Neural cell (in vitro differentiated cells): ENCODE results near the gene ADK. TPM values are rescaled to one million over a fixed set of nuclear protein-coding genes. Genes with fewer than 3 reads are reported as not detected.
A peak's percentile ranks its signal among the peaks of the same experiment; 100 is the strongest.

Experiments used
- H2AFZ ChIP-seq: fragments of 200-600, 300-800 bp; sonication (generic), shearing (Covaris generic); 2 replicates; pipeline ENCODE4 v1.6.0; 2014; ENCODE audit warnings: low read depth, mild to moderate bottlenecking, antibody characterized with exemption, low read length, moderate library complexity
- H3F3A ChIP-seq: fragments of 200-600 bp; shearing (Covaris generic); 2 replicates; pipeline ENCODE4 v1.6.1; 2016; ENCODE audit warnings: mild to moderate bottlenecking, moderate library complexity, mixed read lengths, antibody characterized with exemption, low read length; ENCODE audit not compliant: insufficient read depth, poor library complexity, severe bottlenecking
- H3K27ac ChIP-seq: fragments of 200-600, 300-800 bp; sonication (generic), shearing (Covaris generic); 2 replicates; pipeline ENCODE4 v1.5.1; 2014; ENCODE audit warnings: mild to moderate bottlenecking, low read length, moderate library complexity
- H3K27me3 ChIP-seq: fragments of 300-800, 200-600 bp; sonication (generic), shearing (Covaris generic); 2 replicates; pipeline ENCODE4 v1.6.0; 2014; ENCODE audit warnings: mild to moderate bottlenecking, low read depth, low read length, moderate library complexity; ENCODE audit not compliant: insufficient read depth
- H3K36me3 ChIP-seq: fragments of 300-800, 200-600 bp; sonication (generic), shearing (Covaris generic); 2 replicates; pipeline ENCODE4 v1.5.1; 2014; ENCODE audit warnings: mild to moderate bottlenecking, antibody characterized with exemption, low read length, moderate library complexity; ENCODE audit not compliant: insufficient read depth
- H3K4me2 ChIP-seq: fragments of 300-800, 200-600 bp; sonication (generic), shearing (Covaris generic); 2 replicates; pipeline ENCODE4 v1.6.0; 2014; ENCODE audit warnings: mild to moderate bottlenecking, low read length
- H3K4me3 ChIP-seq: fragments of 300-800, 200-600 bp; sonication (generic), shearing (Covaris generic); 2 replicates; pipeline ENCODE4 v1.5.1; 2014; ENCODE audit warnings: mild to moderate bottlenecking, low read length, moderate library complexity
- H3K79me2 ChIP-seq: fragments of 200-600 bp; shearing (Covaris generic); replicated peaks from 2 replicates; pipeline ENCODE4 v1.6.0; 2014; ENCODE audit warnings: mild to moderate bottlenecking, low read length, moderate library complexity; ENCODE audit not compliant: insufficient read depth
- H3K9ac ChIP-seq: fragments of 300-800, 200-600 bp; sonication (generic), shearing (Covaris generic); 2 replicates; pipeline ENCODE4 v1.6.1; 2016; ENCODE audit warnings: mild to moderate bottlenecking, low read length, mixed read lengths
- H3K9me2 ChIP-seq: fragments of 200-600 bp; shearing (Covaris generic); 2 replicates; pipeline ENCODE4 v1.6.1; 2016; ENCODE audit warnings: mild to moderate bottlenecking, low read length, mixed read lengths; ENCODE audit not compliant: insufficient read depth
- H3K9me3 ChIP-seq: fragments of 200-600, 300-800 bp; sonication (generic), shearing (Covaris generic); 2 replicates; pipeline ENCODE4 v1.6.1; 2016; ENCODE audit warnings: mild to moderate bottlenecking, mixed run types, low read length, moderate library complexity, mixed read lengths
- H4K20me1 ChIP-seq: fragments of 200-600 bp; shearing (Covaris generic); 2 replicates; pipeline ENCODE4 v1.6.1; 2016; ENCODE audit warnings: mild to moderate bottlenecking, mixed run types; ENCODE audit not compliant: insufficient read depth
- EZH2 ChIP-seq: fragments of 200-600, 300-800 bp; shearing (Covaris generic), sonication (generic); IDR thresholded peaks from 2 replicates; pipeline ENCODE4 v1.6.1; 2014; ENCODE audit warnings: antibody characterized with exemption, low read length, borderline replicate concordance, mild to moderate bottlenecking; ENCODE audit not compliant: insufficient read depth, poor library complexity, severe bottlenecking
- MXI1 ChIP-seq: fragments of 450-650 bp; conservative IDR thresholded peaks from 2 replicates; pipeline ENCODE4 v1.6.1; 2014; ENCODE audit warnings: antibody characterized with exemption, mild to moderate bottlenecking; ENCODE audit not compliant: poor library complexity, severe bottlenecking
- RAD21 ChIP-seq: fragments of 450-650 bp; conservative IDR thresholded peaks from 2 replicates; pipeline ENCODE4 v1.6.1; 2014; ENCODE audit warnings: antibody characterized with exemption, mild to moderate bottlenecking, moderate library complexity
- SMC3 ChIP-seq: fragments of 450-650 bp; conservative IDR thresholded peaks from 2 replicates; pipeline ENCODE4 v1.6.1; 2014; ENCODE audit warnings: antibody characterized with exemption, mild to moderate bottlenecking, moderate library complexity; ENCODE audit not compliant: poor library complexity
- polyA plus RNA-seq: library from polyadenylated mRNA; depleted of rRNA; stranded (reverse); fragments of >200 nt; gene quantifications from 2 replicates; pipeline ENCODE4 v1.2.3, GENCODE V29; 2014
- TF ChIP-seq, protein P1 (sequence below): IDR thresholded peaks from 2 replicates; pipeline ENCODE4 v1.6.1; 2012; ENCODE audit warnings: borderline replicate concordance
- TF ChIP-seq, protein P2 (sequence below): fragments of 450-650 bp; IDR thresholded peaks from 2 replicates; pipeline ENCODE4 v1.5.1; 2014; ENCODE audit warnings: antibody characterized with exemption, mild to moderate bottlenecking, moderate library complexity; ENCODE audit not compliant: poor library complexity, severe bottlenecking

ADK gene
- polyA plus RNA-seq, 1 donor from 2014 or later = 19.5 TPM

DNA sequence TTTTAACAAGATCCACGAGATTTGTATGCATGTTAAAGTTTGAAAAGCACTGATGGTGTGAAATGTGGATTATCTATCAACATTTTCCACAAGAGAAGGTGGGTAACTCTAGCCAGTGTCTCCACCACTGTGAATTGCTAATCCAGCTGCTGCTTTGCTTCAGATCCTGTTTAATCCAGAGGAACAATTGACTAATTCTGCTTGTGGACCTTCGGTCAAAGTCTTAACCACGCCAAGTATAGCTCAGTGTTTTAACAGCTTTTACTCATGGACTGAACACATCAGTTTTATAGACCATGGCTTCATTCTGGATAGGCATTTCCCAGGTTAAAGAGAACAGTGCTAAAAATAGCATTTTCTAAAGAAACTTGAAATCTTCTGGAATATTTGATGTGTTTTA, 23.5 kb downstream of the ADK start:
- Histone ChIP-seq H3K79me2 (no peaks in the 10 kb centered on the region), H3K4me2 (no peak overlapping the region), H4K20me1 (no peaks in the 10 kb centered on the region), H3K9me2 (no peaks in the 10 kb centered on the region), H3K9me3 (no peaks in the 10 kb centered on the region), H3K36me3 (no peaks in the 10 kb centered on the region), H2AFZ (no peak overlapping the region), H3F3A (peaks cover 3% of the 10 kb centered on the region), H3K4me3 (no peak overlapping the region), H3K9ac (no peak overlapping the region), H3K27ac (no peak overlapping the region), H3K27me3 (no peaks in the 10 kb centered on the region)
- TF ChIP-seq, protein P1, sequence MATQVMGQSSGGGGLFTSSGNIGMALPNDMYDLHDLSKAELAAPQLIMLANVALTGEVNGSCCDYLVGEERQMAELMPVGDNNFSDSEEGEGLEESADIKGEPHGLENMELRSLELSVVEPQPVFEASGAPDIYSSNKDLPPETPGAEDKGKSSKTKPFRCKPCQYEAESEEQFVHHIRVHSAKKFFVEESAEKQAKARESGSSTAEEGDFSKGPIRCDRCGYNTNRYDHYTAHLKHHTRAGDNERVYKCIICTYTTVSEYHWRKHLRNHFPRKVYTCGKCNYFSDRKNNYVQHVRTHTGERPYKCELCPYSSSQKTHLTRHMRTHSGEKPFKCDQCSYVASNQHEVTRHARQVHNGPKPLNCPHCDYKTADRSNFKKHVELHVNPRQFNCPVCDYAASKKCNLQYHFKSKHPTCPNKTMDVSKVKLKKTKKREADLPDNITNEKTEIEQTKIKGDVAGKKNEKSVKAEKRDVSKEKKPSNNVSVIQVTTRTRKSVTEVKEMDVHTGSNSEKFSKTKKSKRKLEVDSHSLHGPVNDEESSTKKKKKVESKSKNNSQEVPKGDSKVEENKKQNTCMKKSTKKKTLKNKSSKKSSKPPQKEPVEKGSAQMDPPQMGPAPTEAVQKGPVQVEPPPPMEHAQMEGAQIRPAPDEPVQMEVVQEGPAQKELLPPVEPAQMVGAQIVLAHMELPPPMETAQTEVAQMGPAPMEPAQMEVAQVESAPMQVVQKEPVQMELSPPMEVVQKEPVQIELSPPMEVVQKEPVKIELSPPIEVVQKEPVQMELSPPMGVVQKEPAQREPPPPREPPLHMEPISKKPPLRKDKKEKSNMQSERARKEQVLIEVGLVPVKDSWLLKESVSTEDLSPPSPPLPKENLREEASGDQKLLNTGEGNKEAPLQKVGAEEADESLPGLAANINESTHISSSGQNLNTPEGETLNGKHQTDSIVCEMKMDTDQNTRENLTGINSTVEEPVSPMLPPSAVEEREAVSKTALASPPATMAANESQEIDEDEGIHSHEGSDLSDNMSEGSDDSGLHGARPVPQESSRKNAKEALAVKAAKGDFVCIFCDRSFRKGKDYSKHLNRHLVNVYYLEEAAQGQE = no peak
- TF ChIP-seq MXI1 (no peak), SMC3 (no peak)
- TF ChIP-seq, protein P2, sequence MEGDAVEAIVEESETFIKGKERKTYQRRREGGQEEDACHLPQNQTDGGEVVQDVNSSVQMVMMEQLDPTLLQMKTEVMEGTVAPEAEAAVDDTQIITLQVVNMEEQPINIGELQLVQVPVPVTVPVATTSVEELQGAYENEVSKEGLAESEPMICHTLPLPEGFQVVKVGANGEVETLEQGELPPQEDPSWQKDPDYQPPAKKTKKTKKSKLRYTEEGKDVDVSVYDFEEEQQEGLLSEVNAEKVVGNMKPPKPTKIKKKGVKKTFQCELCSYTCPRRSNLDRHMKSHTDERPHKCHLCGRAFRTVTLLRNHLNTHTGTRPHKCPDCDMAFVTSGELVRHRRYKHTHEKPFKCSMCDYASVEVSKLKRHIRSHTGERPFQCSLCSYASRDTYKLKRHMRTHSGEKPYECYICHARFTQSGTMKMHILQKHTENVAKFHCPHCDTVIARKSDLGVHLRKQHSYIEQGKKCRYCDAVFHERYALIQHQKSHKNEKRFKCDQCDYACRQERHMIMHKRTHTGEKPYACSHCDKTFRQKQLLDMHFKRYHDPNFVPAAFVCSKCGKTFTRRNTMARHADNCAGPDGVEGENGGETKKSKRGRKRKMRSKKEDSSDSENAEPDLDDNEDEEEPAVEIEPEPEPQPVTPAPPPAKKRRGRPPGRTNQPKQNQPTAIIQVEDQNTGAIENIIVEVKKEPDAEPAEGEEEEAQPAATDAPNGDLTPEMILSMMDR = no peak

DNA sequence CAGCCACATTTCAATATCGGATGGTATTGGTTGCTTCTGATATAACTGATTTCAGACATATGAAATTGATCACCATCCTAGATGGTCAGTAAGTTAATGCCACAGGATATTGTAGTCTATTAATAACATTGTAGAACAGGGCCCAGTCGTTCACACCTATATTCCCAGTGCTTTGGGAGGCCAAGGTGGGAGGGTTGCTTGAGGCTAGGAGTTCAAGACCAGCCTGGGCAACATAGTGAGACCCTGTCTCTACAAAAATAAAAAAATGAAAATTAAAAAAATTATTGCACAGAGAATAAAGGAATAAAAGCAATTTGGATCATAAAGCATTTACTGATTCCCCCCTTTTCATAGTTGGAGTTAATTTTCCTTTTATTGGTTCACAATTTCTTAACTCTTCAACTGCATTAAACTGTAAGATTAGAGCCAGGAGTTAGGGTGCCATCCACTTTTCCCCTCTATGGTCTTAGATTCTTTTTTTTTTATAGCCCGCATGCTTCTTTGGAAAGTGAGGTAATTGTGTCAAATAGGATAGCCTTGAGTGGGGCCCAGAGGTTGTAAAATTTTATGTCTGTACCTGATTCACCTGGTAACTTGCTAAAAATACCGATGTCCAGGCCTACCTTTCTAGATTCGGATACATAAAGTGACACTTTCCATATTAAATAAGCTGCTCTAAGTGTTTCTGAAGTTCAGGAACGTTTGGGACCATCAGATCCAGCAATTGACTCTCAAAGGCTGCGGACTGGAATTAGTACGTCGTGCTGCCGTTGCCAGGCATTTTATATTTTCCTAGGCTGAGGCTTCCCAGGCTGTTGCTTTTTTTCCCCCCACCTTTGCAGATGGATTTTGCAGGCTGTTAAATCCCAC, 24.7 kb downstream of the ADK start:
- Histone ChIP-seq H3K27me3 (no peaks in the 10 kb centered on the region), H3K27ac (peak overlapping the region; percentile 69), H4K20me1 (no peaks in the 10 kb centered on the region), H3K4me2 (peak overlapping the region; percentile 66), H2AFZ (peak overlapping the region; percentile 41), H3F3A (peaks cover 3% of the 10 kb centered on the region), H3K9me3 (no peaks in the 10 kb centered on the region), H3K9me2 (no peaks in the 10 kb centered on the region), H3K9ac (peak overlapping the region; percentile 74), H3K4me3 (peak overlapping the region; percentile 82), H3K36me3 (no peaks in the 10 kb centered on the region), H3K79me2 (peaks cover 3% of the 10 kb centered on the region)
- no peak for TF ChIP-seq EZH2
- no peak for TF ChIP-seq RAD21
